Pancreas (tissue), 10 donors: ENCODE results near the gene NR1I3. TPM values are rescaled to one million over a fixed set of nuclear protein-coding genes. Genes with fewer than 3 reads are reported as not detected.
A peak's percentile ranks its signal among the peaks of the same experiment; 100 is the strongest.
"Not testable (repeated sequence)": the region's sequence is repeated elsewhere in the genome, so short reads cannot be mapped to it uniquely, and the experiment has no call there.

ENCODE experiments used
- ATAC-seq, 4 donors: fragments of 200-7000 bp; cut with Tn5 transposase; one replicate each; pipeline versions ENCODE4 v1.8.0 to v1.9.1; 2020; ENCODE audit warnings: mild to moderate bottlenecking in 4 of 4, moderate library complexity in 4 of 4
- DNase-seq, 6 donors: peaks; one replicate each; pipeline ENCODE4 v3.0.0-alpha.2; 2020
- FAIRE-seq: peaks from 2 replicates; lab custom pipeline; 2012; peaks lifted over from hg19 to GRCh38; lab: Jason Lieb, UNC
- H3K27ac ChIP-seq, 4 donors: fragments of 200-600 bp; sonication (generic); 1 replicate in 3 of 4; 2 replicates in 1 of 4; pipeline versions ENCODE4 v1.5.0 to v1.8.0; 2020
- H3K27me3 ChIP-seq, 4 donors: fragments of 200-600 bp; one replicate each; pipeline ENCODE4 v1.8.0; 2021
- H3K36me3 ChIP-seq, 3 donors: fragments of 200-600 bp; sonication (generic) in 1 of 3; one replicate each; pipeline versions ENCODE4 v1.5.0 to v1.8.0; 2020 to 2021
- H3K4me1 ChIP-seq, 3 donors: fragments of 200-600 bp; one replicate each; pipeline ENCODE4 v1.8.0; 2021
- H3K4me3 ChIP-seq, 4 donors: fragments of 200-600 bp; sonication (generic) in 2 of 4; one replicate each; pipeline versions ENCODE4 v1.5.0 to v1.8.0; 2020 to 2021
- H3K9me3 ChIP-seq, 4 donors: fragments of 200-600 bp; one replicate each; pipeline ENCODE4 v1.8.0; 2021
- WGBS, 2 donors: extraction: QIAGEN DNeasy Blood & Tissue Kit; methylation state at CpG; one replicate each; pipeline ENCODE4 v1.1.7; 2013; 5-methylcytosine and 5-hydroxymethylcytosine counted together
- intact Hi-C, 3 donors: fragments of 100-400 bp; cut with DNase I; formaldehyde crosslinking; loops; one replicate each; pipeline versions ENCODE4 v1.11.1 to v1.14.2; 2022
- polyA plus RNA-seq, 2 donors: library from polyadenylated mRNA; stranded (reverse); fragments of 200-250 nt; gene quantifications; one replicate each; pipeline ENCODE4 v1.2.3, GENCODE V29; 2013
- total RNA-seq, 6 donors: library from RNA; stranded (reverse); fragmentation: NEBNext Ultra II Directional in 4 of 6; extraction: Animal tissue kit (Norgen Biotek cat#: 25700) in 4 of 6; gene quantifications; one replicate each; pipeline versions ENCODE4 v1.2.1 to v1.2.4, GENCODE V29; 2021 to 2023
- TF ChIP-seq, protein P1 (sequence below), 4 donors: fragments of 200-600 bp; sonication (generic) in 3 of 4; IDR thresholded peaks; one replicate each; pipeline versions ENCODE4 v1.5.0 to v1.8.0; 2021; ENCODE audit warnings: antibody characterized with exemption in 4 of 4
- donor health status: healthy with polysubstance abuse.
- donor health status: DM: no; HTN: no; CAD: no; lungs with moderate emphysema.
- donor health status: DM: no; HTN: no; CAD: no.
- donor health status: control.
- donor health status: control.
- donor health status: Bipolar disorder and iron deficiency.
- donor health status: DM: yes; HTN: yes; CAD: no.
- donor health status: DM: no; HTN: no; CAD: no.
- donor health status: DM: no; HTN: no; CAD: no.
- donor health status: DM: yes; HTN: yes; CAD: no.

The NR1I3 gene
- total and polyA plus RNA-seq, 8 donors, result 0.15 TPM; not detected in 7

- no peak overlapping the region for H3K4me3 ChIP-seq
- TF ChIP-seq, protein P1, sequence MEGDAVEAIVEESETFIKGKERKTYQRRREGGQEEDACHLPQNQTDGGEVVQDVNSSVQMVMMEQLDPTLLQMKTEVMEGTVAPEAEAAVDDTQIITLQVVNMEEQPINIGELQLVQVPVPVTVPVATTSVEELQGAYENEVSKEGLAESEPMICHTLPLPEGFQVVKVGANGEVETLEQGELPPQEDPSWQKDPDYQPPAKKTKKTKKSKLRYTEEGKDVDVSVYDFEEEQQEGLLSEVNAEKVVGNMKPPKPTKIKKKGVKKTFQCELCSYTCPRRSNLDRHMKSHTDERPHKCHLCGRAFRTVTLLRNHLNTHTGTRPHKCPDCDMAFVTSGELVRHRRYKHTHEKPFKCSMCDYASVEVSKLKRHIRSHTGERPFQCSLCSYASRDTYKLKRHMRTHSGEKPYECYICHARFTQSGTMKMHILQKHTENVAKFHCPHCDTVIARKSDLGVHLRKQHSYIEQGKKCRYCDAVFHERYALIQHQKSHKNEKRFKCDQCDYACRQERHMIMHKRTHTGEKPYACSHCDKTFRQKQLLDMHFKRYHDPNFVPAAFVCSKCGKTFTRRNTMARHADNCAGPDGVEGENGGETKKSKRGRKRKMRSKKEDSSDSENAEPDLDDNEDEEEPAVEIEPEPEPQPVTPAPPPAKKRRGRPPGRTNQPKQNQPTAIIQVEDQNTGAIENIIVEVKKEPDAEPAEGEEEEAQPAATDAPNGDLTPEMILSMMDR (IDR thresholded peaks at IDR 0.05), result no peak
- ATAC-seq (no peak), FAIRE-seq (no peak), DNase-seq (no peak)
- H3K27ac ChIP-seq, result no peak overlapping the region
- H3K9me3 ChIP-seq, result no peaks in the 10 kb centered on the region
- H3K27me3 ChIP-seq, result peaks cover 0 to 5% (median 0%) of the 10 kb centered on the region in 4 donors
- intact Hi-C loops, result no loop called here
- H3K36me3 ChIP-seq, result no peaks in the 10 kb centered on the region
- 66 to 78% methylated on average over 1 of the region's 1 CpG for WGBS, 2 donors
- H3K4me1 ChIP-seq, result peaks cover 0 to 3% (median 0%) of the 10 kb centered on the region in 3 donors
Observed at GRCh38 chr1:161259765-161260164, 21.8 kb upstream of the NR1I3 start.

GRCh38 chr1:161259345-161259702 lies 21.3 kb upstream of the NR1I3 start:
- H3K9me3 ChIP-seq, result no peaks in the 10 kb centered on the region
- TF ChIP-seq, protein P1 (IDR thresholded peaks at IDR 0.05), result no peak
- peak overlapping the region in 1 of 4 donors; percentile 58 for H3K4me3 ChIP-seq
- peaks cover 0 to 5% (median 0%) of the 10 kb centered on the region in 4 donors for H3K27me3 ChIP-seq
- FAIRE-seq, result no peak
- no peak overlapping the region for H3K27ac ChIP-seq
- no peaks in the 10 kb centered on the region for H3K36me3 ChIP-seq
- ATAC-seq, result no peak
- 56 to 59% methylated on average over 6 of the region's 6 CpGs for WGBS, 2 donors
- intact Hi-C loops, result no loop called here
- no peak for DNase-seq
- peaks cover 0 to 3% (median 0%) of the 10 kb centered on the region in 3 donors for H3K4me1 ChIP-seq

DNA sequence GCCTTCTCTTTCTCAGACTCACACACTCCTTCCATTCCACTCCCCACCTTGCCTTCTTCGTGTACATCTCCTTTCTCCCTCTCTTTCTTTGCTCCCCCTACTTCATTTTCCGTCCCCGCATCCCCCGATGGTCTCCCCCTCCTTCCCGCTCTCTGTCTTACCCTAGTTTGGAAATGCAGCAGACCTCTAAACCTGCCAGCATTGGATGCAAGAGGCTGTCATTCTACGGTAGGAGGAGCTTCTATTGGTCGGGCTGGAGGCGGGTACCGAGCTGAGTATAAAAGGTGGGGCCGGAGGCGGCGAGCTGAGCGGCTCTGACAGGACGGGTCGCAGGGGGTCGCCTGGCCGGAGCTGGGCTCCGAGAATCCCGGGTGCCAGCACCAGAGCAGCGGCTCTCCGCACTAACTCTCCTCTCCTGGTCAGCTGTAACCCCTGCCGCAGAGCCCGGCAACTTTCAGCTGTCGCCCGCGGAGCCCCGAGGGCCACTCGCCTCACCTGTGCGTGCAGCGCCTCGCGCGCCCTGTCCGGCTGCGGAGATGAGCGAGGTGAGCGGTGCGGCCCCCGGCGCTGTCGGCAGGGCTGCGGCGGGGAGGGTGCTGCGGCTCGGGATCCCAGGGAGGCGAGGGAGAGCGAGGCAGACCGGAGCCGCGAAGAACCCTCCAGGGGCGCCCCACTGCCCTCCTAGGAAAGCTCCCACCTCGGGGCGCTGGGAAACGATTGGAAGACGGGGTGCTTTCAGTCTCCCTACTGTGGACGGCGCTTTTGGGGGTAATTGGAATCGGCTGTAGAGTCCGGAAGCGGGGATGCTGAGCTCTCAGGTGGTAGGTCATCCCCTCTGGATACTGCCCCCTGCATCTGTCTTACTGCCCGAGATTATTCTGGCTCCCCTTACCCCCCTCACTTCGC lies 20.7 kb upstream of the NR1I3 start, which contains the start of gene PCP4L1:
PCP4L1 (plus strand) TSS at position 307 of the 906 bp plus-strand sequence; CDS start at position 537, 230 bp downstream.
- ATAC-seq (peak; percentile 95 to 99 (median 96)), DNase-seq (peak; percentile 57 to 79 (median 68)), FAIRE-seq (no peak)
- H3K27ac ChIP-seq, result no peak within 1 kb of the TSS
- peaks cover 0 to 3% (median 0%) of the 10 kb centered on the region in 3 donors for H3K4me1 ChIP-seq
- WGBS, 2 donors, result 2 to 3% methylated on average over 54 to 62 of the region's 62 CpGs
- H3K9me3 ChIP-seq, result no peaks in the 10 kb centered on the region
- intact Hi-C loops, result no loop called here
- H3K4me3 ChIP-seq, result peak within 1 kb of the TSS; percentile 27 to 58 (median 36)
- H3K36me3 ChIP-seq, result no peaks in the 10 kb centered on the region
- TF ChIP-seq, protein P1 (IDR thresholded peaks at IDR 0.05), result no peak
- H3K27me3 ChIP-seq, result peaks cover 0 to 5% (median 0%) of the 10 kb centered on the region in 4 donors

DNA sequence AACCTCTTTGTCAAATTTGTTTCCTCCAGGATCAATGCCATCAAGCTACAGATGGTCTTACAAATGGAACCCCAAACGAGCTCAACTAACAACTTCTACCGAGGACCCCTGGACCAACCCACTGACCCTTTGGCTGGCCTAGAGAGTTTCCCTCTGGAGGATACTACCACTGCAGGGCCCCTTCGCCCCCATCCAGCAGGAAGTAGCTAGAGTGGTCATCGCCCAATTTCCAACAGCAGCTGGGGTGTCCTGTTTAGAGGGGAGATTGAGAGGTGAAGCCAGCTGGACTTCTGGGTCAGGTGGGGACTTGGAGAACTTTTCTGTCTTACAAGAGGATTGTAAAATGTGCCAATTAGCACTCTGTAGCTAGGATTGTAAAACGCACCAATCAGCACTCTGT lies 19.1 kb upstream of the NR1I3 start:
- H3K9me3 ChIP-seq, DNase-seq, H3K4me1 ChIP-seq, H3K36me3 ChIP-seq, intact Hi-C loops, H3K4me3 ChIP-seq, H3K27me3 ChIP-seq, ATAC-seq, H3K27ac ChIP-seq, FAIRE-seq: not testable (repeated sequence)
- 89 to 92% methylated on average over 5 of the region's 5 CpGs for WGBS, 2 donors

GRCh38 chr1:161255955-161256520 lies 18.0 kb upstream of the NR1I3 start:
- DNase-seq, H3K4me3 ChIP-seq, H3K9me3 ChIP-seq, H3K4me1 ChIP-seq, intact Hi-C loops, H3K27ac ChIP-seq, H3K36me3 ChIP-seq, H3K27me3 ChIP-seq, FAIRE-seq, ATAC-seq: not testable (repeated sequence)
- WGBS, 2 donors, result 76 to 80% methylated on average over 4 of the region's 4 CpGs

DNA sequence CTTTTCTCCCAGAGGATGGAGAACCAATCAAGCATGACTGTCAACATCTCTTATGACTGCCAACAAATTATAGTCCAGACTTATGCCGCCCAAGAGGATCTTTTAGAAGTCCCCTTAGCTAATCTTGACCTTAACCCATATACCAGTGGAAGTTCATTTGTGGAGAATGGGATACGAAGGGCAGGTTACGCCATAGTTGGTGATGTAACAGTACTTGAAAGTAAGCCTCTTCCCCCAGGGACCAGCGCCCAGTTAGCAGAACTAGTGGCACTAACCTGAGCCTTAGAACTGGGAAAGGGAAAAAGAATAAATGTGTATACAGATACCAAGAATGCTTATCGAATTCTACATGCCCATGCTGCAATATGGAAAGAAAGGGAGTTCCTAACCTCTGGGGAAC lies 17.3 kb upstream of the NR1I3 start:
- DNase-seq, H3K4me1 ChIP-seq, H3K9me3 ChIP-seq, H3K4me3 ChIP-seq, H3K27ac ChIP-seq, H3K36me3 ChIP-seq, ATAC-seq, intact Hi-C loops, FAIRE-seq, H3K27me3 ChIP-seq: not testable (repeated sequence)
- 80 to 81% methylated on average over 5 of the region's 5 CpGs for WGBS, 2 donors
